Left lobe of liver (tissue), 2 donors: Measurements from ENCODE around the gene TBC1D13. TPM values are rescaled to one million over a fixed set of nuclear protein-coding genes. Genes with fewer than 3 reads are reported as not detected.
"Not testable (repeated sequence)": the region's sequence is repeated elsewhere in the genome, so short reads cannot be mapped to it uniquely, and the experiment has no call there.

Source experiments
- ATAC-seq: fragments of 200-7000 bp; cut with Tn5 transposase; one replicate; pipeline ENCODE4 v1.9.1; 2020; ENCODE audit warnings: mild to moderate bottlenecking, moderate library complexity
- DNase-seq: peaks from one replicate; pipeline ENCODE4 v3.0.0-alpha.2; 2020; ENCODE audit warnings: low spot score
- total RNA-seq: library from RNA; stranded (reverse); gene quantifications from one replicate; pipeline ENCODE4 v1.2.1, GENCODE V29; 2021
- donor health status: DM: no; HTN: no; CAD: no; lungs with moderate emphysema.
- donor health status: DM: no; HTN: yes; CAD: no.

The TBC1D13 gene
- total RNA-seq, 1 donor from 2014 or later = 14.1 TPM

- ATAC-seq (no peak), DNase-seq (no peak)
Observed at GRCh38 chr9:128841694-128842492, 54.8 kb downstream of the TBC1D13 start.

GRCh38 chr9:128843171-128843570 is 56.1 kb downstream of the TBC1D13 start:
- DNase-seq, ATAC-seq: not testable (repeated sequence)

- peak; percentile 22 for ATAC-seq
- DNase-seq = no peak
Observed at GRCh38 chr9:128845186-128845931, 58.3 kb downstream of the TBC1D13 start.

- ATAC-seq (no peak), DNase-seq (no peak)
Observed at GRCh38 chr9:128846680-128847030, 59.6 kb downstream of the TBC1D13 start.

GRCh38 chr9:128847803-128848202 is 60.8 kb downstream of the TBC1D13 start:
- no peak for DNase-seq
- ATAC-seq = no peak

- not testable (repeated sequence) for DNase-seq, ATAC-seq
Observed at GRCh38 chr9:128851024-128851423, 64.0 kb downstream of the TBC1D13 start.

- DNase-seq = not testable (repeated sequence)
- ATAC-seq = peak; percentile 94
Observed at GRCh38 chr9:128851779-128852600, 64.9 kb downstream of the TBC1D13 start.

- ATAC-seq, DNase-seq: not testable (repeated sequence)
Observed at GRCh38 chr9:128852646-128853045, 65.6 kb downstream of the TBC1D13 start.

- not testable (repeated sequence) for DNase-seq, ATAC-seq
Observed at GRCh38 chr9:128854454-128854853, 67.4 kb downstream of the TBC1D13 start.

- not testable (repeated sequence) for DNase-seq
Observed at GRCh38 chr9:128858476-128858875, 71.4 kb downstream of the TBC1D13 start.

More at GRCh38 chr9:128858476-128858875, 71.4 kb downstream of the TBC1D13 start:
- not testable (repeated sequence) for ATAC-seq

Other genes with a start within 250 kb of the TBC1D13 start
- 75.7 TPM for gene SPTAN1, start 234.7 kb upstream of the TBC1D13 start, total RNA-seq
- 24.1 TPM for gene DYNC2I2, start 130.4 kb upstream of the TBC1D13 start, total RNA-seq
- gene SET, start 98.0 kb upstream of the TBC1D13 start, total RNA-seq = 69.3 TPM
- 7.6 TPM for gene PKN3, start 84.8 kb upstream of the TBC1D13 start, total RNA-seq
- gene ZDHHC12, start 63.1 kb upstream of the TBC1D13 start, total RNA-seq = 22.9 TPM
- gene ZER1, start 15.3 kb upstream of the TBC1D13 start, total RNA-seq = 15.6 TPM
- gene ENDOG, start 31.2 kb downstream of the TBC1D13 start, total RNA-seq = 53.0 TPM
- 36.7 TPM for gene SPOUT1, start 42.5 kb downstream of the TBC1D13 start, total RNA-seq
- gene KYAT1, start 94.7 kb downstream of the TBC1D13 start, total RNA-seq = 9.6 TPM
- 11.0 TPM for gene LRRC8A, start 94.9 kb downstream of the TBC1D13 start, total RNA-seq
- 70.8 TPM for gene PHYHD1, start 133.7 kb downstream of the TBC1D13 start, total RNA-seq
- 7.5 TPM for gene DOLK, start 160.3 kb downstream of the TBC1D13 start, total RNA-seq
- 11.4 TPM for gene NUP188, start 160.4 kb downstream of the TBC1D13 start, total RNA-seq
- 31.3 TPM for gene SH3GLB2, start 241.1 kb downstream of the TBC1D13 start, total RNA-seq
- 22.1 TPM for gene MIGA2, start 249.4 kb downstream of the TBC1D13 start, total RNA-seq